ENCODE measurements around the gene VPS26A.

VPS26A gene

DNA sequence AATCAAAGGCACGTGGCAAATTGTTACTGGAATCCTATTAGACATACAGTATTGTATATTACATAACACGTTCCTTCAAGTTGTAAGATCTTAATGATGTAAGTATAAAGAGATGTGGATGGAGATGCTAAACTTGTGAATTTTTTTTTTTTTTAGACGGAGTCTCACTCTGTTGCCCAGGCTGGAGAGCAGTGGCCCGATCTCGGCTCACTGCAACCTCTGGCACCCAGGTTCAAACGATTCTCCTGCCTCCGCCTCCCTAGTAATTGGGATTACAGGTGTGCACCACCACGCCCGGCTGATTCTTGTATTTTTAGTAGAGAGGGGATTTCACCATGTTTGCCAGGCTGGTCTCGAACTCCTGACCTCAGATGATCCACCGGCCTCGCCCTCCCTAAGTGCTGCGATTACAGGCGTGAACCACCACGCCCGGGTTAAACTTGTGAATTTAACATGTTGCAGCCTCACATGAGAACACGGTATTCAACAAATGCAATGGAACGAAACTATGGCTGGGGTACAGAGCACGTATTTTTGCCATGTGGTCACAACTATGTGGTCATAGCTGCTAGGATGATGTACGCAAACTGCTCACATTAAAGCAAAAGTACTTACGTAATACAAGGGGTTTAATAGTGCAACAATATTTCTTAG is 55.2 kb downstream of the VPS26A start:
- DNase-seq = no peak

DNA sequence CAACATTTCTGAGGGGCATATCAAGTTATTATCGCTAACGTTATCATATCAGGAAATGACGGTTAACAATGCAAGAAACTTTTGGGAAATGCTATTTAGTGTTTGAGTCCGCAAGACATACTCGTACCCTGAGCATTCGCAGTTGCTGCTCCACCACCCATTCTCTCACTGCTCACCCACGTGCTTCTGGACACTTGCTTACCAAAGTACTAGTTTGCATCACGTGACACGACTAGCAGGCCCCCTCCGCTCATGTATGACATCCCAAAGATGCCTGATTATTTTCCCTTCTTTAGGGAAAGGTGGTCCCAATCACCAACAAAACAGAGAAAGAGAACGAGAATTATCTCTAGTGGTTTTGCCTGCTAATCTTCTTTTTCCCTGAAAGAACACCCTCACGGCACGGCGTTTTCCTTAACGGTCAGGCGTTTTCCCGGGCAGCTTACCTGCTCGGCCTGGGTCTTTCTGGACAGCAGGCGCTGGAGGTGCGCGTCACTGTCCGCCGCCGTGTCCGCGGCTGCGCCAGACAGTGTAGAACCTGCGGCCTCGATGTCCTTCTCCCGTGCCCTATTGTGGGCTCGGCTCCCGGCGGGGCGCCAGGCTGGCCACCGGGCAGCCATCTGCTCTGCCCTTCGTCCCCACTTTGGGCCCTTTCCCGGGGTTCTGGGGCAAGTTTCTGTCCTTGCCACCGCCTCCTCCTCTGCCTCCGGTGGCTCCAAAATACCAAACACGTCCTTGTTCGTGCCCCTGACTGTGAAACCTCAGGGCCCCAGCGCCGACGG is 56.0 kb downstream of the VPS26A start, which contains the start of gene SUPV3L1:
Gene SUPV3L1 (plus strand): TSS at position 492 of the 782 bp plus-strand sequence. CDS start 58 bp downstream, at position 550.
- DNase-seq = peak; percentile 82 to 92

- no peak for DNase-seq
These were observed 56.7 kb downstream of the VPS26A start for GRCh38 chr10:69180525-69181204.

DNA sequence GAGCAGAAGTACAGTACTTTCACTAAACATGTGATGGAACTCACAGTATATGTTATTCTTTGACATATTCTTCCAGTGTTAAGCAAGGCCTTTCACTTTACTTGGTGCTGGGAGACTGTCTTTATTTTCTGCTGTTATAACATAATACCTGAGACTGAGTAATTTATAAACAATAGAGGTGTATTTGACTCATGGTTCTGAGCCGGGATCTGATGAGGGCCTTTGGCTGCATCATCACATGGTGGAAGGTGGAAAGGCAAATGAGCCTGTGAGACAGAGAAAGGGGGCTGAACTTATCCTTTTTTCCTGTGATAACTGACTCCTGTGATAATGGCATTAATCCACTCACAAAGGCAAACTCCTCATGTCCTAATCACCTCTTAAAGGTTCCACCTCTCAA is 57.5 kb downstream of the VPS26A start:
- no peak for DNase-seq

DNA sequence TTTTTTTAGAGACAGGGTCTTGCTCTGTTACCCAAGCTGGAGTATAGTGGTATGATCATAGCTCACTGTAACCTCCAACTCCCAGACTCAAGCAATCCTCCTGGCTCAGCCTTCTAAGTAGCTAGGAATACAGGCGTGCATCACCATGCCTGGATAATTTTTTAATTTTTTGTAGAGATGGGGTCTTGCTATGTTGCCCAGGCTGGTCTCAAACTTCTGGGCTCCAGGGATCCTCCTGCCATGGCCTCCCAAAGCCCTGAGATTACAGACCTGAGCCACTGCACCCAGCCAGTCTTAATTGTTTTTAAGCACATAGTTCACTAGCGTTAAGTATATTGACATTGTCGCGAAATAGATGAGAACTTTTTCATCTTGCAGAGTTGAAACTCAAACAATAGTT is 58.0 kb downstream of the VPS26A start:
- DNase-seq = no peak

DNA sequence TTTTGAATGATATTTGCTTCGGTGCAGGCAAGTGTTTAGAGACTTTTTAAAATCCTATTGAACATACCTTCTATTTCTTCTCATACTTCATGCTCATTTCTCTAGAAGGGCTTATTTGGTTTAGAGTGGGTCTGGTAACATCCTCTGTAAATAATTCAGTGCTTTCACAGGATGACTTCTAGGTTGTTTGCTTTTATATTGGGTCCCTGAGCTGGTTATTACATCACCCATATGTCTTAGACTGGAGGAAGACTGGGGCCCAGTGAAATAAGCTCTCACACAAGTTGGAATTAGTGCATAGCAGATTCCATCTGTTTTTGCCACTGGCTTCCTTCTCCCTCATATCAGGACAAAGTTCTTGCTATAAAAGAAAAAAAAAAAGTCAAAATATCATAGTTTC is 62.5 kb downstream of the VPS26A start:
- no peak for DNase-seq

GRCh38 chr10:69201045-69201444 is 77.1 kb downstream of the VPS26A start:
- DNase-seq = no peak

DNA sequence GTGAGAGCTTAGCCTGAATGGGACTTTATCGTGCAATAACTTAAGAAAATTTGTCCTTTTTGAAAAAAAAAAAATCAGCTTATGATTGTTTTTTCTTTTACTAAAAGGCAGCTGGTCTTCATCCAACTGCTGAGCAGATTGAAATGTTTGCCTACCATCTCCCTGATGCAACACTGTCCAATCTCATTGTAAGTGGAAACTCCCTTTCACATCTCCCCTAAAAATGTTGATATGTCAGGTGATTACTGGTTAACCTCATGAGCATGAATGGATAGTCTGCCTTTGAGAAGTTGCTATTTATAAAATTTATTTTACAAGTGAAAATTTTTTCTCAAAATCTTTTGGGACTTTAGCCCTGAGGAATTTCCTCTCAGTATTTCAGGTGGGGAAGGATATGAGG is 78.4 kb downstream of the VPS26A start:
- DNase-seq = no peak

- no peak for DNase-seq
These were observed 84.8 kb downstream of the VPS26A start for GRCh38 chr10:69208761-69209160.

DNA sequence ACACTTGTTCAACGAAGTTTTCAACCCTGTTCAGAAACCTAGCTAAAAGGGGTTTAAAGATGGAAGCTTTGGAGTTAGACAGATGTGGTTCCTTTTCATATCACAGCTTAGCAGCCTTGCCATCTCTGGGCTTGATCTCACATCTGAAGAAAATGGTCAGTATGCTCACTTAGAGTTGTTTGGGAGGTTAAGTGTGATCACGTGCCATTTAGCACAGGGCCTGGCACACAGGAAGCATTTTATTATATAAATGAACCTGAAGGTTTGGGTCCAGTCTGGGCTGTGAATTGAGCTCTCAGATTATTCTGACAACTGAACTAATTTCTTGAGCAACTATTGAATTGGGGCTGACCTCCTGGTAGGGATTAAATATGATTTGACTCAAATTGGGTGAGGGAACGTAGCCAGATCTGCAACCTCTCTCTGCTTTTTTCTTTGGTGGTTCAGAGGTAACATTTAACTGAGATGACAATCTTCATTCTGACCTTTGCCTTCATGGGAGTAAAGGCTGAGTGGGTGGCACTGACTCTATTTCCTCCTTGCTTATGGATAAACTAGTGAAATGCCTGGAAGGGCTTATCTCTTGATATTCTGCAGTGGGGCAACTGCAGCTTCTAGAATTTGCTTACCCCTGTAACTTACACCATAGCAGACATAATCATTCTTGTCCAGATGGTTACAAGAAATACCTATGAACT is 86.0 kb downstream of the VPS26A start:
- DNase-seq = no peak

GRCh38 chr10:69211104-69211503 is 87.1 kb downstream of the VPS26A start:
- no peak for DNase-seq

- DNase-seq = no peak
These were observed 87.5 kb downstream of the VPS26A start for GRCh38 chr10:69211524-69211923.

DNA sequence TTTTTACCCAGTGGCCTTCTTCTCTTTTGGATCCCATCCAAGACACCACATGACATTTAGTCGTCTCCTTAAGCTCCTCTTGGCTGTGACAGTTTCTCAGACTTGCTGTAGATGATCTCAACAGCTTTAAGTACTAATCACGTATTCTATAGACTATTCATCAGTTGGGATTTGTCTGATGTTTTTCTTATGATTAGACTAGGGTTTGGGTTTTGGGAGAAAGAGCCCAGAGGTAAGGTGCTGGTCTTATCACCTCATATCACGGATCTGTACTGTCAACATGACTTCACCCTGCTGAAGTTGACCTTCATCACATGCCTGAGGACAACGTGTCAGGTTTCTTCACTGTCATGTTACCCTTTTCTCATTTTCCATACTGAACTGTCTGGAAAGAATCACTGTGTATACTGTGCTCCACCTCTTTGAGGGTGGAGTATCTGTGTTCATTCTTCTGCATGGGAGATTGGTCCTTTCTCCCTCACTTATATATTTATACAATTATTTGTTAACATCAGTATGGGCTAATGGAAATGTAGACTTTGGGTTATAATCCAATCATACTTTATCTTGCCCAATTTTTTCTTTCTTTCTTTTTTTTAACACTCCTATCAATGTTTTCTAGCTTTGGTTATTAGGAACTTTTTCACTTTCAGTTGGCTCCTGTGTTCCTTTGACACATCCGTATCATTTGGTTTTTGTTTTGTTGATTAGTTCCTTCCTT is 89.8 kb downstream of the VPS26A start:
- DNase-seq = no peak

DNA sequence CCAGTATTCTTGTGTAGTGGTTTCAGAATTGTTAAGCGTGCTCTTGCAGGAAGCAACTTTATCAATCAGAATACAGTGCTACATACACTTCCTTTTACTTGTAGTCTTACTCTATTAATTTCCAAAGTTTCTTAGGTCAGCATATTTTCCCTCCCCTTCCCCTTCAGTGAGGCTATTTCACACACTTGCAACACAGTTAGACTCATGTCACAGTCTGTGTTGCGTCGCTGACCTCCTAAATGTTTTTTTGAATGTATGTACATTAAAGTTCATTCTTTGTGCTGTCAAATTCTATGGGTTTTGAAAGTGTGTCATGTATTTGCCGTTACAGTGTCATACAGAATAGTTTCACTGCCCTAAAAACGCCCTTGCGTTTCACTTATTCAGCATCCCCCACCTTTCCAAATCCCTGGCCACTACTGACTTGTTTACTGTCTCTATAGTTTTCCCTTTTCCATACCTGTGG is 90.7 kb downstream of the VPS26A start:
- no peak for DNase-seq

- DNase-seq = no peak
These were observed 91.6 kb downstream of the VPS26A start for GRCh38 chr10:69215405-69216171.

GRCh38 chr10:69216577-69217118 is 92.7 kb downstream of the VPS26A start:
- no peak for DNase-seq

- no peak for DNase-seq
These were observed 93.3 kb downstream of the VPS26A start for GRCh38 chr10:69217119-69217754.

DNA sequence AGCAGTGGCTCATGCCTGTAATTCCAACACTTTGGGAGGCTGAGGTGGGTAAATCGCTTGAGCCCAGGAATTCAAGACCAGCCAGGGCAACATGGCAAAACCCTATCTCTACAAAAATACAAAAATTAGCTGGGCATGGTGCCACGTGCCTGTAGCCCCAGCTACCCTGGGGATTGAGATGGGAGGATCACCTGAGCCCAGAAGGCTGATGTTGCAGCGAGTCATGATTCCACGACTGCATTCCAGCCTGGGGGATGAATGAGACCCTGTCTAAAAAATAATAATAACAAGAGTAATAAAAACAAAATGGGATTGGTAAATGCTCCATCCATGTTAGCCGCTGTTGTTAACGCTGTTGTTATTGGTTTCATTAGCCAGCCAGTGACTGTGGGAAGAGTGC is 94.9 kb downstream of the VPS26A start:
- DNase-seq = no peak

DNA sequence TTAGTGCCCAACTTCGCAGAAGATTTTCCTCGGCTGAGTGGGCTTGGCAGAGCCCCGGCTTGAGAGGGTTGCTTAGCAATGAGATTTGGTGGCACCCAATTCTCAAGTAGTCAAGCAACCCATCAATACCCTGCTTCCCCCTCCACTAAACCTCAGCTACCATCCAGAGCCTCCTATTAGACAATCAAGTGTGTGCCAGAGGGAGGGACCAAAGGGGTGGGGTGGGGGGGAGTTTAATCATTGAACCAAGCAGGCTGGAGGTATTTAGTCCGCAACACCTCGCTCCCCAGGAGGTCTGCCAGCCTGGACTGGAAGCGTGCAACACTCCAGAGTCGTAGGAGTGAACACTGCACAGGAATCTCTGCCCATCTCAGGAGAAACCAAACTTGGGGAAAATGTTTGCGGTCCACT is 96.1 kb downstream of the VPS26A start, which contains the start of gene HKDC1:
Gene HKDC1 (plus strand): TSS at position 292 of the 411 bp plus-strand sequence. CDS start 104 bp downstream, at position 396.
- no peak for DNase-seq

DNA sequence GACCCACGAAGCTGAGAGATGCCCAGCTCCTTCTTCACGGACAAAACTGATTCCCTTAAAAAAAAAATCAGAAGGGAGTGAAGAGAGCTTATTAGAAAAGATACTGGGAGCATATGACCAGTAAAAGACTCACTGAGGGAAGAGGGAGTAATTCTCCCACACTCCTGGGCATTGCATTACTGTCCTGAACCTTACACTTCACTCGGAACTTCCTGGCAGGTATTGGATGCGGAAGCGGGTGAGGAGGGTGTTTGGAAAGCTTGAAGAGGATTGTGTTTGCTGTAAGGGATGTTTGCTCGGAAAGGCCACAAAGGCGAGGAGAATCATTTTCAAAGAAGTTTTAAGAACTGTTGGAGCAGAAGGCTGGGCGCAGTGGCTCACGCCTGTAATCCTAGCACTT is 96.5 kb downstream of the VPS26A start:
- DNase-seq = no peak
